GM18499 (cell line): ENCODE data around the gene EPB41.
"Not testable (repeated sequence)": the region's sequence is repeated elsewhere in the genome, so short reads cannot be mapped to it uniquely, and the experiment has no call there.

Experiments used
- ATAC-seq: cut with Tn5 transposase; IDR thresholded peaks from one replicate; pipeline ENCODE4 v1.9.1; 2021; ENCODE audit warnings: moderate number of reproducible peaks; ENCODE audit not compliant: insufficient read depth, unreplicated experiment

The EPB41 gene

DNA sequence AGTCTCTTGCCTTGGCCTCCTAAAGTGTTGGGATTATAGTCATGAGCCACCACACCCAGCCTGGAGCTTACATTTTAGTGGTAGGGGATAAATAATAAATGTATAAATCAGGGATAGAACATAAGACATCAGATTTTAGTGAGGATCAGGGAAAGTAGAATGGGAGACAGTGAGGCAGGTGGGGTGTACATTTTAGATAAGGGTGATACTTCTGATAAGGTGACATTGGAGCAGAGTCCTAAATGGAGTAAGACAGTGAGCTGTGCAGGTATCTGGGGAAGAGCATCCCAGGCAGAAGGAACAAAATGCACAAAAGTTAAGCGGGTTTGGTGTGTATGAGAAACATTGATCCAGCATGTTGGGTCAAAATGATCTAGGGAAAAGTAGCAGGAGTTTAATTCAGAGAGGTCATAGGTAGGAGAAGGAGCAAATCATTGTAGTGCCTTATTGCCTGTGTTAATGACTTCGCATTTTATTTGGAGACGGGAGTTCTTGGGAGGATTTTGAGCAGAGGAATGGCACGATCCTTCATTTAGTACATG is 11.1 kb downstream of the EPB41 start:
- ATAC-seq = no peak

GRCh38 chr1:28926629-28927265 is 12.4 kb downstream of the EPB41 start:
- peak; percentile 72 for ATAC-seq

GRCh38 chr1:28927266-28927647 is 12.9 kb downstream of the EPB41 start:
- no peak for ATAC-seq

DNA sequence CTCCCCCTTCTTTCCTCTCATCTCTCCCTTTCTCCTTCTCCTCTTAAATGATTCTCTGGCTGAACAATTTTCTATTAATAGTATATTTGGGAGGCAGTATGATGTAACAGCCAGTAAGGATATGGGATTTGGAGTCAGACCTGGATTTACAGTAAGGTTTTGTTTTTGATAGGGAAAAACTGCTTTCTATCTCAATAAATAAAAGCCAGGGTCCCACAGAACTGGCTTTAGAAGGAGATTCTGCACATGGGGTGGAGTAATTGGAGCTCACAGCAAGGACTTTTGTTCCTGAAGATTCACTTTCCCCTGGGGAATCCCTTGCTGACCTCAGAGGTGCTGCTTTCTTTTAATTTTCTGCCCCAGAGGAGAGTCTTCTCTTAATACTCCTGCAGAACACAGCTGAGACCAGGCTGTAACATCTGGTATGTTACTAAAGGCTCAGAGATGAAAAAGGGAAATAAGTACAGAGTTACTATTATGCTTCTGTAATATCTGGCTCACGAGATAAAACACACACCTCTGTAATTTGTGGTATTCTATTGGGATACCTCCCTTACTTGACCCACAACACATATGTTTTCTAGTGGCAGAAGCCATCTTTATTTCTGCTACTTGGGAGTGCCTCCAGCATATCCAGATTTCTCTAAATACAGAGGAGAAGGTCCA is 13.4 kb downstream of the EPB41 start:
- no peak for ATAC-seq

- ATAC-seq = no peak
Observed at GRCh38 chr1:28928314-28928941, 14.1 kb downstream of the EPB41 start.

DNA sequence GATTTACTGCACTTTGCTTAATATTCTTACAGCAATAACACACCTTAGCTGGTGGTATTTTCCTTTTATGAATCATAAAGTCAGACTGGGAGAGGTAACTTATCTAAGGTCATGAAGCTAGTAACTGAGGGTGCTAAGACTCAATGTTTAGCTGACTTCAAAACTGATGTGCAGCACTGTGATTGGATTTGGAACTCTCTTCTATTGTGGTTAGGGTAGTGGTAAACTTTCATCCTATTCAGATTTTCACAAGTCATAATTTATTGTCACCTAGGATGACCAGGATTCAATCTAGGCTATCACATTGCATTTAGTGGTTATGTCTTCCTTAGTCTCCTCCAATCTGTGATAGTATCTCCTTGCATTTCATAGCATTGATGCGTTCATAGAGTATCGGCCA is 18.9 kb downstream of the EPB41 start:
- ATAC-seq = no peak

- no peak for ATAC-seq
Observed at GRCh38 chr1:28933918-28934317, 19.5 kb downstream of the EPB41 start.

GRCh38 chr1:28934676-28935075 is 20.3 kb downstream of the EPB41 start:
- no peak for ATAC-seq

DNA sequence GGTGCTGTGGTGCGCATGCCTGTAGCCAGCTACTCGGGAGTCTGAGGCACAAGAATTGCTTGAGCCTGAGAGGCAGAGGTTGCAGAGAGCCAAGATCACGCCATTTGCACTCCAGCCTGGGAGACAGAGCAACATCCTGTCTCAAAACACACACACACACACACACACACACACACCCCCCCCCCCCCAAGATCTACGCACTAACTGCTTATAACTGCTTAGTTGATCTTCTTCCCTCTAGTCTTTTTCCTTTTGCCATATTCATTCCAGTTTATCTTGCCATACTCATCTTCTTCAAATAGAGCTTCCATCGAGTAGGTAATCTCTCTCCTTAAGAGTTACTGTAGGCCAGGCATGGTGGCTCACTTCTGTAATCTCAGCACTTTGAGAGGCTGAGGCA is 20.9 kb downstream of the EPB41 start:
- ATAC-seq = no peak

DNA sequence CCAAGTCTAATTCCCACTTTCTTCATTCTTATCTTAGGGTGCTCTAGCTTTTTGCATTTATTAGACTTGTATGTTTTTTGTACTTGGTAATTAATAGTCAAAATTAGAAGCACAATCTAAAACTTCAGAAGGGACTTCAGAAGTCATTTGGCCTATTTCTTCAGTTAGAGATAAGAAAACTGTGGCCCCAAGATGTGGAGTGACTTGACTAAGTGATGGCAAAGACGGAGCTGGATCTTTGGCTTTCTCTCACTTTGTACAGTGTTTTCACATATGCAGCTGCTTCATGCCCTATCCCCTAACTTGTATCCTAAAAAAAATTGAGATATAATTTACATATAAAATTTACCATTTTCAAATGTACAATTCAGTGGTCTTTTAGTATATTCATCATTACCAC is 21.7 kb downstream of the EPB41 start:
- no peak for ATAC-seq

- no peak for ATAC-seq
Observed at GRCh38 chr1:28936528-28936927, 22.2 kb downstream of the EPB41 start.

- ATAC-seq = not testable (repeated sequence)
Observed at GRCh38 chr1:28943581-28943980, 29.2 kb downstream of the EPB41 start.

GRCh38 chr1:28950006-28950405 is 35.6 kb downstream of the EPB41 start:
- ATAC-seq = no peak

DNA sequence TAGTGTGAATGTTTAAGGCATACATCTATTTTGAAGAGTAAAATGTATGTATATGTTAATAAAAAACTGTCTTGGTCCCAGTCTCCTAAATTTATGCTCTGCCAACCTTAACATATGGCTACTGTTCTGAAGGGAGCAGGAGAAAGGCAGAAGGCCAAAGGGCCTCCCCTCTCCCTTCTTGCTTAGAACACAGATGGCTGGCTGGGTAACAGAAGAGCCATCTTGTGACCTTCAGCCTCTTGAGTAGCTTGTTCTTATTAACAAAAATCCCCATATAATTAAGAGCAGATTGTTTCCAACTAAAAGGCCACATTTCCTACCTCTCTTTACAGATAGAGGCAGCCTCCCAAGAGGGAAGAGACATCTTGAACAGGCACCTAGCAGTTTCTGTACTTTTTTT is 36.1 kb downstream of the EPB41 start:
- ATAC-seq = no peak

DNA sequence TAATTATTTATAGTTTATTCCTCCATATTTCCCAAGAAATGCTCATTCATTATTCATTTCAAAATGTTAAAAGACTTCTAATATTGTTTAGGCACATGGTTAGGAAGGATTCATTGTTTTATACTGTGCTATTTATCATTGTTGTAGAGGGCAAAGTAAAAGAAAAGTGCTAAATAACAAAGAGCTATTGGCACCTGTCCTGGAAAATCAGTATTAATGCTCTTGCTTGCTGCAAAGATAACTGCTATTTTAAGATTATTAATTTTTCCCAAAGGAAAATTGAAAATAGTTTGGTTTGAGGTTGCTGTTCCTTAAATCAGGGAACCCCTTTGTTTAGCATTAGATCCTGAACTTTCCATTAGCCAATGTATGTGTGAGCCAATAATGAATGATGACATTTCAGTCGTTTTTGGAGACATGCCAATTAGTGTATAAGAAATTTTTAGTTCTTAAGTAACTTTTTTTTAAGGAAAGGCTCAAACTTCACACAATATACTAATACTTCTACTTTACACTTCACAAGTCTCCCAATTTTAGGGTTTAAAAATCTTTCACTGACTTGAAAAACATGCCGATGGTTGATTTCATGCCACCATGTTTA is 39.9 kb downstream of the EPB41 start:
- ATAC-seq = no peak

DNA sequence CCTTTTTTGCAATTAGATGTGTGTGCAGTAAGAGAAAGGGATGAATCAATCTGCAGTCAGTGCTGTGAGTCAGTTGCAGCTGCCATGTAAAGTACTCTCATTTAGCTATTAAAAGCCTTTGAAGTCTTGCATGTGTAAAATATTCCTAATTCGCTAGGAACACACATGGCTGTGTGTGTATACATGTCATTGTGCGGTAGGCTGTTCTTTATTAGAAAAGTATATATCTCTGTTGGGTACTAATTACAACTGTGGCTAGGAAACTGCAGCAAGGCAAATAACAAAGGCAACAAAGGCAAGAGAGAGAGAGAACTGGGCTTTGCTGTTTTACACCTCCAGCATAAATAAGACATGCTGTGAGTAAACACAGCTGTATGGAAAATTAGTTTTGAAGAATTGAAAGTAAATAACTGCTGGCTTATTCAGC is 41.7 kb downstream of the EPB41 start:
- no peak for ATAC-seq

DNA sequence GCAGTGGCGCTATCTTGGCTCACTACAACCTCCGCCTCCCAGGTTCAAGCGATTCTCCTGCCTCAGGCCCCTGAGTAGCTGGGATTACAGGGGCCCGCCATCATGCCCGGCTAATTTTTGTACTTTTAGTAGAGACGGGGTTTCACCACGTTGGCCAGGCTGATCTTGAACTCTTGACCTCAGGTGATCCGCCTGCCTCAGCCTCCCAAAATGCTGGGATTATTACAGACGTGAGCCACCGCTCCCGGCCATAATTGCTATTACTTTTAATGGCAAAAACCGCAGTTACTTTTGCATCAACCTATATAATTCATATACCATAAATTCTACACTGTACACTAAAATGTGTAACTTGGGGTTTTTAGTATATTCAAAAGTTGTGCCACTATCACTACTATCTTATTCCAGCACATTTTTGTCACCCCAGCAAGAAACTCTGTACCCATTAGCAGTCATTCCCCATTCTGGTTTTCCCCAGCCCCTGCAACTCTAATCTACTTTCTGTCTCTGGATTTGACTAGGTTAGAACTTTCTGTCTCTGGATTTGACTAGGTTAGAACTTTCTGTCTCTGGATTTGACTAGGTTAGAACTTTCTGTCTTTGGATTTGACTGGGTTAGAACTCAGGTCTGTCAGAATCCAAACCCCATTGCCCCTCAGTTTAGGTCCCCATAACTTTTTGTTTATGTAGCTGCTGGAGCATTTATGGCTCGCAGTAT is 47.9 kb downstream of the EPB41 start:
- not testable (repeated sequence) for ATAC-seq

DNA sequence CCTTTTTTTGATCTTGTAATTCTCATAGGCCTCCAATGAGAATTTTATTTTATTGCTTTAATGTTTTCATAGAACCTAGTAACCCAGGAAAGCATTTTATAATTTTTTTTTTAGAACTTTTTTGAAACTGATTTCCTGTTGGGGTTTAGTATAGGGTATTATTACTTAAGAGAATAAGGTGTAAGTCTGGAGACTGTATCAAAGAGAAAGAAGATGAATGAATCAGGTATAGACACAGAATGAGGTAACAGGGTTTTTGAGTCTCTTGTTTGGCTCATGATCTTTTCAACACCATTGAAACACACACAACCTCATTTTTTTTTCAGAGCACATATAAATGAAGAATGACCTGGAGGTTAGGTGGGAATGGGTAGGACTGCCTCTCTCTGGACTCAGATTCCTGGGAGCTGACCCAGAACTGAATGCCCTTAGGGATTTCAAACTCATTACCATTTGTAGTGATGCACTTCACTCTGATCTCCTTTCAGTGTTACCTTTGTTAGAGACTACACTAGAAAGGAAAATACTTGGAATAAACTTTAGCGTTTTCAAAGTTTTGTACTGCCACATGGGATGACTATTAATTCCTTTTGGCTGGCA is 51.0 kb downstream of the EPB41 start:
- no peak for ATAC-seq

GRCh38 chr1:28966617-28967016 is 52.2 kb downstream of the EPB41 start:
- no peak for ATAC-seq
